ENCODE data around the gene MPP7. TPM values are rescaled to one million over a fixed set of nuclear protein-coding genes. Genes with fewer than 3 reads are reported as not detected.

Gene MPP7
- total and polyA plus RNA-seq, 2 of the 8 experiments (the other 6 are each of a cell fraction or from before 2014, with no cell fraction given) = 1.9 to 9.3 TPM

DNA sequence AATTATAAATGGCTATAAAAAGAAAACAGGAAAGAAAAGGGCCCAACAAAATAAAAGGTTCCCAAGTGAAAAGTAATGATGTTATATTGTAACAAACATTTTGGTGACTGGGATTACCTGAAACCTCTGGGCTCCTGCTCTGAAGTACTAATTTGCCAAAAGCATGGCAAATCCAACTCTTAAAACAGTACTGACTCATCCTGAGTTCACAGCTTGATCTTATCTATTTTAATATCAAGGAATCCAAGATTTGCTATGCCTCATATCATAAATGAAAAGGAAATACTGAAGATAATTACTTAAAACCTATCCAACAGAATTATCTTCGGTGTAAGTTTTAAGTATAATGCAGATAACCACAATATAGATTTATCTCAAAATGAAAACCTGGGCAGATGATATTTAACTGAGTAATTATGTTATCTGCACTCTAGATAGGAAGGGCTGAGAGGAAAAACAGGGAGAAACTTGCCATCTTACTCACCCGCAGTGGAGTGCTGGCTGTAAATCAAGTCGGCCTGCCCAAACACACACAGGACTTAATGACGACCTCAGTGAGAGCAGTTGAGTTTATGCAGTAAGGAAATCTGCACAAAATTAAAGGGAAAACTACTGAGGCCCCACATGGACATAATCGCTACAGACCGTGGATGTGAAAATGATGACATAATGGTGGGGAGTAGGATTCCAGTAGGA, 48.4 kb downstream of the MPP7 start (continued):
- TF ChIP-seq, protein P1, sequence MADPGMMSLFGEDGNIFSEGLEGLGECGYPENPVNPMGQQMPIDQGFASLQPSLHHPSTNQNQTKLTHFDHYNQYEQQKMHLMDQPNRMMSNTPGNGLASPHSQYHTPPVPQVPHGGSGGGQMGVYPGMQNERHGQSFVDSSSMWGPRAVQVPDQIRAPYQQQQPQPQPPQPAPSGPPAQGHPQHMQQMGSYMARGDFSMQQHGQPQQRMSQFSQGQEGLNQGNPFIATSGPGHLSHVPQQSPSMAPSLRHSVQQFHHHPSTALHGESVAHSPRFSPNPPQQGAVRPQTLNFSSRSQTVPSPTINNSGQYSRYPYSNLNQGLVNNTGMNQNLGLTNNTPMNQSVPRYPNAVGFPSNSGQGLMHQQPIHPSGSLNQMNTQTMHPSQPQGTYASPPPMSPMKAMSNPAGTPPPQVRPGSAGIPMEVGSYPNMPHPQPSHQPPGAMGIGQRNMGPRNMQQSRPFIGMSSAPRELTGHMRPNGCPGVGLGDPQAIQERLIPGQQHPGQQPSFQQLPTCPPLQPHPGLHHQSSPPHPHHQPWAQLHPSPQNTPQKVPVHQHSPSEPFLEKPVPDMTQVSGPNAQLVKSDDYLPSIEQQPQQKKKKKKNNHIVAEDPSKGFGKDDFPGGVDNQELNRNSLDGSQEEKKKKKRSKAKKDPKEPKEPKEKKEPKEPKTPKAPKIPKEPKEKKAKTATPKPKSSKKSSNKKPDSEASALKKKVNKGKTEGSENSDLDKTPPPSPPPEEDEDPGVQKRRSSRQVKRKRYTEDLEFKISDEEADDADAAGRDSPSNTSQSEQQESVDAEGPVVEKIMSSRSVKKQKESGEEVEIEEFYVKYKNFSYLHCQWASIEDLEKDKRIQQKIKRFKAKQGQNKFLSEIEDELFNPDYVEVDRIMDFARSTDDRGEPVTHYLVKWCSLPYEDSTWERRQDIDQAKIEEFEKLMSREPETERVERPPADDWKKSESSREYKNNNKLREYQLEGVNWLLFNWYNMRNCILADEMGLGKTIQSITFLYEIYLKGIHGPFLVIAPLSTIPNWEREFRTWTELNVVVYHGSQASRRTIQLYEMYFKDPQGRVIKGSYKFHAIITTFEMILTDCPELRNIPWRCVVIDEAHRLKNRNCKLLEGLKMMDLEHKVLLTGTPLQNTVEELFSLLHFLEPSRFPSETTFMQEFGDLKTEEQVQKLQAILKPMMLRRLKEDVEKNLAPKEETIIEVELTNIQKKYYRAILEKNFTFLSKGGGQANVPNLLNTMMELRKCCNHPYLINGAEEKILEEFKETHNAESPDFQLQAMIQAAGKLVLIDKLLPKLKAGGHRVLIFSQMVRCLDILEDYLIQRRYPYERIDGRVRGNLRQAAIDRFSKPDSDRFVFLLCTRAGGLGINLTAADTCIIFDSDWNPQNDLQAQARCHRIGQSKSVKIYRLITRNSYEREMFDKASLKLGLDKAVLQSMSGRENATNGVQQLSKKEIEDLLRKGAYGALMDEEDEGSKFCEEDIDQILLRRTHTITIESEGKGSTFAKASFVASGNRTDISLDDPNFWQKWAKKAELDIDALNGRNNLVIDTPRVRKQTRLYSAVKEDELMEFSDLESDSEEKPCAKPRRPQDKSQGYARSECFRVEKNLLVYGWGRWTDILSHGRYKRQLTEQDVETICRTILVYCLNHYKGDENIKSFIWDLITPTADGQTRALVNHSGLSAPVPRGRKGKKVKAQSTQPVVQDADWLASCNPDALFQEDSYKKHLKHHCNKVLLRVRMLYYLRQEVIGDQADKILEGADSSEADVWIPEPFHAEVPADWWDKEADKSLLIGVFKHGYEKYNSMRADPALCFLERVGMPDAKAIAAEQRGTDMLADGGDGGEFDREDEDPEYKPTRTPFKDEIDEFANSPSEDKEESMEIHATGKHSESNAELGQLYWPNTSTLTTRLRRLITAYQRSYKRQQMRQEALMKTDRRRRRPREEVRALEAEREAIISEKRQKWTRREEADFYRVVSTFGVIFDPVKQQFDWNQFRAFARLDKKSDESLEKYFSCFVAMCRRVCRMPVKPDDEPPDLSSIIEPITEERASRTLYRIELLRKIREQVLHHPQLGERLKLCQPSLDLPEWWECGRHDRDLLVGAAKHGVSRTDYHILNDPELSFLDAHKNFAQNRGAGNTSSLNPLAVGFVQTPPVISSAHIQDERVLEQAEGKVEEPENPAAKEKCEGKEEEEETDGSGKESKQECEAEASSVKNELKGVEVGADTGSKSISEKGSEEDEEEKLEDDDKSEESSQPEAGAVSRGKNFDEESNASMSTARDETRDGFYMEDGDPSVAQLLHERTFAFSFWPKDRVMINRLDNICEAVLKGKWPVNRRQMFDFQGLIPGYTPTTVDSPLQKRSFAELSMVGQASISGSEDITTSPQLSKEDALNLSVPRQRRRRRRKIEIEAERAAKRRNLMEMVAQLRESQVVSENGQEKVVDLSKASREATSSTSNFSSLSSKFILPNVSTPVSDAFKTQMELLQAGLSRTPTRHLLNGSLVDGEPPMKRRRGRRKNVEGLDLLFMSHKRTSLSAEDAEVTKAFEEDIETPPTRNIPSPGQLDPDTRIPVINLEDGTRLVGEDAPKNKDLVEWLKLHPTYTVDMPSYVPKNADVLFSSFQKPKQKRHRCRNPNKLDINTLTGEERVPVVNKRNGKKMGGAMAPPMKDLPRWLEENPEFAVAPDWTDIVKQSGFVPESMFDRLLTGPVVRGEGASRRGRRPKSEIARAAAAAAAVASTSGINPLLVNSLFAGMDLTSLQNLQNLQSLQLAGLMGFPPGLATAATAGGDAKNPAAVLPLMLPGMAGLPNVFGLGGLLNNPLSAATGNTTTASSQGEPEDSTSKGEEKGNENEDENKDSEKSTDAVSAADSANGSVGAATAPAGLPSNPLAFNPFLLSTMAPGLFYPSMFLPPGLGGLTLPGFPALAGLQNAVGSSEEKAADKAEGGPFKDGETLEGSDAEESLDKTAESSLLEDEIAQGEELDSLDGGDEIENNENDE (IDR thresholded peaks at IDR 0.05; ENCODE audit: insufficient replicate concordance, low read length) = no peak
- TF ChIP-seq KDM4A (IDR thresholded peaks at IDR 0.05; ENCODE audit: low read depth, low read length, severe bottlenecking) (no peak), CHD1 (IDR thresholded peaks at IDR 0.05; ENCODE audit: low read depth, low read length) (no peak), SP2 (IDR thresholded peaks at IDR 0.05; ENCODE audit: low read length) (no peak), GABPA (IDR thresholded peaks at IDR 0.05; ENCODE audit: borderline replicate concordance, insufficient read depth, low read length) (no peak), EZH2 (IDR thresholded peaks at IDR 0.05; ENCODE audit: low read depth, low read length, severe bottlenecking) (no peak), CEBPB (IDR thresholded peaks at IDR 0.05; ENCODE audit: low read depth, low read length) (no peak), JUND (IDR thresholded peaks at IDR 0.05; ENCODE audit: low read length) (no peak), KDM1A (IDR thresholded peaks at IDR 0.05; ENCODE audit: borderline replicate concordance, low read length) (no peak)
- TF ChIP-seq, protein P2, sequence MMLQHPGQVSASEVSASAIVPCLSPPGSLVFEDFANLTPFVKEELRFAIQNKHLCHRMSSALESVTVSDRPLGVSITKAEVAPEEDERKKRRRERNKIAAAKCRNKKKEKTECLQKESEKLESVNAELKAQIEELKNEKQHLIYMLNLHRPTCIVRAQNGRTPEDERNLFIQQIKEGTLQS (IDR thresholded peaks at IDR 0.05; ENCODE audit: insufficient read depth, low read depth, low read length) = no peak

Measured in H1 (cell line).